ENCODE measurements around the gene PCTP. TPM values are rescaled to one million over a fixed set of nuclear protein-coding genes. Genes with fewer than 3 reads are reported as not detected.
A peak's percentile ranks its signal among the peaks of the same experiment; 100 is the strongest.

The PCTP gene
- polyA plus RNA-seq, 1 of the 3 experiments (the other 2 are of a cell fraction): 20.8 TPM

GRCh38 chr17:55722742-55723487 is 27.9 kb upstream of the PCTP start, which contains the start of gene TMEM100 (continued):
- TF ChIP-seq REST (IDR thresholded peaks at IDR 0.05; ENCODE audit: low read depth, low read length): no peak
- no peak for TF ChIP-seq FOXJ3 (CRISPR knock-in tag; IDR thresholded peaks at IDR 0.05)
- TF ChIP-seq TAF1 (IDR thresholded peaks at IDR 0.05; ENCODE audit: borderline replicate concordance, low read depth, low read length): peak; percentile 58; the same call in 1 of the 2 replicates
- TF ChIP-seq SMC3 (IDR thresholded peaks at IDR 0.05; ENCODE audit: low read depth, low read length): no peak
- no peak; the same call in 1 of the 2 replicates for TF ChIP-seq RCOR1 (IDR thresholded peaks at IDR 0.05; ENCODE audit: low read length)
- peak; percentile 69 for TF ChIP-seq NFIC (IDR thresholded peaks at IDR 0.05; ENCODE audit: borderline replicate concordance)
- TF ChIP-seq GATA2 (CRISPR knock-in tag; IDR thresholded peaks at IDR 0.05): peak; percentile 49
- peak; percentile 45; the same call in 1 of the 2 replicates for TF ChIP-seq YY1 (IDR thresholded peaks at IDR 0.05; ENCODE audit: low read depth)
- 0 out of 2 replicates have a peak, but pooled peaks have one; percentile 50 for TF ChIP-seq RXRA (IDR thresholded peaks at IDR 0.05; ENCODE audit: borderline replicate concordance, low read depth)
- TF ChIP-seq IRF3 (IDR thresholded peaks at IDR 0.05; ENCODE audit: low read depth, low read length): no peak
- peak; percentile 68 for TF ChIP-seq PBX3 (IDR thresholded peaks at IDR 0.05)
- no peak for TF ChIP-seq MEF2A (IDR thresholded peaks at IDR 0.05; ENCODE audit: borderline replicate concordance, low read depth)
- TF ChIP-seq TEAD4 (IDR thresholded peaks at IDR 0.05; ENCODE audit: borderline replicate concordance, insufficient read depth): peak; percentile 37; the same call in 1 of the 2 replicates
- TF ChIP-seq GABPA (IDR thresholded peaks at IDR 0.05; ENCODE audit: low read depth): no peak
- TF ChIP-seq RAD21 (IDR thresholded peaks at IDR 0.05; ENCODE audit: low read length): no peak
- no peak for TF ChIP-seq POLR2AphosphoS5 (IDR thresholded peaks at IDR 0.05; ENCODE audit: low read depth, low read length)
- no peak for TF ChIP-seq FOXM1 (IDR thresholded peaks at IDR 0.05; ENCODE audit: low read depth)
- peak; percentile 86 for TF ChIP-seq FOSL2 (IDR thresholded peaks at IDR 0.05; ENCODE audit: borderline replicate concordance, low read depth)
- no peak for TF ChIP-seq CTCF (IDR thresholded peaks at IDR 0.05)
